Neural cell (in vitro differentiated cells): ENCODE results near the gene HM13. TPM values are rescaled to one million over a fixed set of nuclear protein-coding genes. Genes with fewer than 3 reads are reported as not detected.
A peak's percentile ranks its signal among the peaks of the same experiment; 100 is the strongest.
"Not testable (repeated sequence)": the region's sequence is repeated elsewhere in the genome, so short reads cannot be mapped to it uniquely, and the experiment has no call there.

Source experiments
- H2AFZ ChIP-seq: fragments of 200-600, 300-800 bp; sonication (generic), shearing (Covaris generic); 2 replicates; pipeline ENCODE4 v1.6.0; 2014; ENCODE audit warnings: low read depth, mild to moderate bottlenecking, antibody characterized with exemption, low read length, moderate library complexity
- H3F3A ChIP-seq: fragments of 200-600 bp; shearing (Covaris generic); 2 replicates; pipeline ENCODE4 v1.6.1; 2016; ENCODE audit warnings: mild to moderate bottlenecking, moderate library complexity, mixed read lengths, antibody characterized with exemption, low read length; ENCODE audit not compliant: insufficient read depth, poor library complexity, severe bottlenecking
- H3K27ac ChIP-seq: fragments of 200-600, 300-800 bp; sonication (generic), shearing (Covaris generic); 2 replicates; pipeline ENCODE4 v1.5.1; 2014; ENCODE audit warnings: mild to moderate bottlenecking, low read length, moderate library complexity
- H3K27me3 ChIP-seq: fragments of 300-800, 200-600 bp; sonication (generic), shearing (Covaris generic); 2 replicates; pipeline ENCODE4 v1.6.0; 2014; ENCODE audit warnings: mild to moderate bottlenecking, low read depth, low read length, moderate library complexity; ENCODE audit not compliant: insufficient read depth
- H3K36me3 ChIP-seq: fragments of 300-800, 200-600 bp; sonication (generic), shearing (Covaris generic); 2 replicates; pipeline ENCODE4 v1.5.1; 2014; ENCODE audit warnings: mild to moderate bottlenecking, antibody characterized with exemption, low read length, moderate library complexity; ENCODE audit not compliant: insufficient read depth
- H3K4me2 ChIP-seq: fragments of 300-800, 200-600 bp; sonication (generic), shearing (Covaris generic); 2 replicates; pipeline ENCODE4 v1.6.0; 2014; ENCODE audit warnings: mild to moderate bottlenecking, low read length
- H3K4me3 ChIP-seq: fragments of 300-800, 200-600 bp; sonication (generic), shearing (Covaris generic); 2 replicates; pipeline ENCODE4 v1.5.1; 2014; ENCODE audit warnings: mild to moderate bottlenecking, low read length, moderate library complexity
- H3K79me2 ChIP-seq: fragments of 200-600 bp; shearing (Covaris generic); replicated peaks from 2 replicates; pipeline ENCODE4 v1.6.0; 2014; ENCODE audit warnings: mild to moderate bottlenecking, low read length, moderate library complexity; ENCODE audit not compliant: insufficient read depth
- H3K9ac ChIP-seq: fragments of 300-800, 200-600 bp; sonication (generic), shearing (Covaris generic); 2 replicates; pipeline ENCODE4 v1.6.1; 2016; ENCODE audit warnings: mild to moderate bottlenecking, low read length, mixed read lengths
- H3K9me2 ChIP-seq: fragments of 200-600 bp; shearing (Covaris generic); 2 replicates; pipeline ENCODE4 v1.6.1; 2016; ENCODE audit warnings: mild to moderate bottlenecking, low read length, mixed read lengths; ENCODE audit not compliant: insufficient read depth
- H3K9me3 ChIP-seq: fragments of 200-600, 300-800 bp; sonication (generic), shearing (Covaris generic); 2 replicates; pipeline ENCODE4 v1.6.1; 2016; ENCODE audit warnings: mild to moderate bottlenecking, mixed run types, low read length, moderate library complexity, mixed read lengths
- H4K20me1 ChIP-seq: fragments of 200-600 bp; shearing (Covaris generic); 2 replicates; pipeline ENCODE4 v1.6.1; 2016; ENCODE audit warnings: mild to moderate bottlenecking, mixed run types; ENCODE audit not compliant: insufficient read depth
- EP300 ChIP-seq: fragments of 450-650 bp; conservative IDR thresholded peaks from 2 replicates; pipeline ENCODE4 v1.6.1; 2014; ENCODE audit warnings: antibody characterized with exemption, mild to moderate bottlenecking, moderate library complexity; ENCODE audit not compliant: poor library complexity, severe bottlenecking
- EZH2 ChIP-seq: fragments of 200-600, 300-800 bp; shearing (Covaris generic), sonication (generic); IDR thresholded peaks from 2 replicates; pipeline ENCODE4 v1.6.1; 2014; ENCODE audit warnings: antibody characterized with exemption, low read length, borderline replicate concordance, mild to moderate bottlenecking; ENCODE audit not compliant: insufficient read depth, poor library complexity, severe bottlenecking
- MXI1 ChIP-seq: fragments of 450-650 bp; conservative IDR thresholded peaks from 2 replicates; pipeline ENCODE4 v1.6.1; 2014; ENCODE audit warnings: antibody characterized with exemption, mild to moderate bottlenecking; ENCODE audit not compliant: poor library complexity, severe bottlenecking
- POLR2AphosphoS5 ChIP-seq: IDR thresholded peaks from 2 replicates; pipeline ENCODE4 v1.6.1; 2012
- RAD21 ChIP-seq: fragments of 450-650 bp; conservative IDR thresholded peaks from 2 replicates; pipeline ENCODE4 v1.6.1; 2014; ENCODE audit warnings: antibody characterized with exemption, mild to moderate bottlenecking, moderate library complexity
- SMC3 ChIP-seq: fragments of 450-650 bp; conservative IDR thresholded peaks from 2 replicates; pipeline ENCODE4 v1.6.1; 2014; ENCODE audit warnings: antibody characterized with exemption, mild to moderate bottlenecking, moderate library complexity; ENCODE audit not compliant: poor library complexity
- TAF1 ChIP-seq: IDR thresholded peaks from 2 replicates; pipeline ENCODE4 v1.6.1; 2012; ENCODE audit warnings: low read depth
- polyA plus RNA-seq: library from polyadenylated mRNA; depleted of rRNA; stranded (reverse); fragments of >200 nt; gene quantifications from 2 replicates; pipeline ENCODE4 v1.2.3, GENCODE V29; 2014
- TF ChIP-seq, protein P1 (sequence below): IDR thresholded peaks from 2 replicates; pipeline ENCODE4 v1.6.1; 2012; ENCODE audit warnings: borderline replicate concordance
- TF ChIP-seq, protein P2 (sequence below): fragments of 450-650 bp; IDR thresholded peaks from 2 replicates; pipeline ENCODE4 v1.5.1; 2014; ENCODE audit warnings: antibody characterized with exemption, mild to moderate bottlenecking, moderate library complexity; ENCODE audit not compliant: poor library complexity, severe bottlenecking

Gene HM13
- polyA plus RNA-seq, 1 donor from 2014 or later = 95.4 TPM

DNA sequence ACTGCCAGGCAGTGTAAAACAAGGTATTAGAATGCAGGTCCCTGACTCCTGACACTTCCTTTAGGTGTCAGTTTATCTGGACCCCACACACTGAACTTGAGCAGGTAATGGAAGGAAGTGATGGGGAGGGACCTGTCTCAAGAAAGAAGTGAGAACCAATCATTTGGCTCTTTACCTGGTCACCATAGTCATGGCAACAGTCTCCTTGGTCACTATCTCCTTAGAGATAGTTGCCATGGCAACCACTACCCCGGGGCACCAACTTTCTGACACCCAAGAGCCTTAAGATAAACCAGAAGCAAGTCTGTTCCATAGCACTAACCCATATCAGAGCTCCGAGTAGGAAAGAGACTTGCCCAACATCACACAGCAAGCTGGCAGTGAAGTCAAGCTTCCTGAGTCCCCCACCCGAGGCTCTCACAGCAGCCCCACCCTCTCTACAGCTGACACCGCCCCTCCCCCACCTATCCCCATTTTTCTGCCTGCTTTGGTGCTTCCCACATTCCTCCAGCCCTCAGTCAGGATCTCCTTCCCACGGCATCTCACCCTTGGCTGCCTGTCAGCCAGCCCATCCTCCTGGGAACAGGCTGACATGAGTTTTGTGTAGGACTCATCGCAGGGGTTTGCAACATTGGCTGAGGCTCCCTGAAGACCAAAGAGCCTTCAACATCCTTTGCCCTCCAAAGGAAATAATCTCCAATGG lies 16.3 kb upstream of the HM13 start:
- Histone ChIP-seq H3K9me2 (no peaks in the 10 kb centered on the region), H3K9me3 (no peaks in the 10 kb centered on the region), H3K4me2 (no peak overlapping the region), H3K79me2 (no peaks in the 10 kb centered on the region), H3F3A (no peaks in the 10 kb centered on the region), H3K4me3 (peak overlapping the region; percentile 8), H3K27me3 (no peaks in the 10 kb centered on the region), H3K27ac (no peak overlapping the region), H2AFZ (no peak overlapping the region), H3K36me3 (no peaks in the 10 kb centered on the region), H4K20me1 (no peaks in the 10 kb centered on the region), H3K9ac (no peak overlapping the region)
- TF ChIP-seq EP300 (peak; percentile 12), MXI1 (peak; percentile 78), TAF1 (no peak)

DNA sequence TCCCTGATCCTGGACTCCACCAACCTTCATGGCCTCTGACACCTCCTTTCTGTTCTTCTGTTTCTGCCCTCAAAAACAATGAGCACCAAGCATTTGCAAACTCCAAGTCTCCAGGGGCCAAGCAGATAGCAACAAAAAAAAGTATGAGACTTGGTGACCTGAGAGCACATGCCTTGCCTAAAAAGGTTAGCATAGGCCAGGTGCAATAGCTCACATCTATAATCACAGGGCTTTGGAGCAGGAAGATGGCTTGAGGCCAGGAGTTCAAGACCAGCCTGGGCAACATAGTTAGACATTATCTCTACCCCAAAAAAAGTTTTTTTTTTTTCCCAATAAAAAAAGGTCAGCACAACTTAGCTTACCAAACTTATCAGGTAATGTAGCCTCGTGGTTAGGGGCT lies 13.7 kb upstream of the HM13 start:
- H2AFZ ChIP-seq = no peak overlapping the region
- H3K9ac ChIP-seq = no peak overlapping the region
- no peaks in the 10 kb centered on the region for H3K27me3 ChIP-seq
- no peak overlapping the region for H3K4me3 ChIP-seq
- no peaks in the 10 kb centered on the region for H3K9me3 ChIP-seq
- no peaks in the 10 kb centered on the region for H3K36me3 ChIP-seq
- H3K27ac ChIP-seq = no peak overlapping the region
- TF ChIP-seq, protein P1, sequence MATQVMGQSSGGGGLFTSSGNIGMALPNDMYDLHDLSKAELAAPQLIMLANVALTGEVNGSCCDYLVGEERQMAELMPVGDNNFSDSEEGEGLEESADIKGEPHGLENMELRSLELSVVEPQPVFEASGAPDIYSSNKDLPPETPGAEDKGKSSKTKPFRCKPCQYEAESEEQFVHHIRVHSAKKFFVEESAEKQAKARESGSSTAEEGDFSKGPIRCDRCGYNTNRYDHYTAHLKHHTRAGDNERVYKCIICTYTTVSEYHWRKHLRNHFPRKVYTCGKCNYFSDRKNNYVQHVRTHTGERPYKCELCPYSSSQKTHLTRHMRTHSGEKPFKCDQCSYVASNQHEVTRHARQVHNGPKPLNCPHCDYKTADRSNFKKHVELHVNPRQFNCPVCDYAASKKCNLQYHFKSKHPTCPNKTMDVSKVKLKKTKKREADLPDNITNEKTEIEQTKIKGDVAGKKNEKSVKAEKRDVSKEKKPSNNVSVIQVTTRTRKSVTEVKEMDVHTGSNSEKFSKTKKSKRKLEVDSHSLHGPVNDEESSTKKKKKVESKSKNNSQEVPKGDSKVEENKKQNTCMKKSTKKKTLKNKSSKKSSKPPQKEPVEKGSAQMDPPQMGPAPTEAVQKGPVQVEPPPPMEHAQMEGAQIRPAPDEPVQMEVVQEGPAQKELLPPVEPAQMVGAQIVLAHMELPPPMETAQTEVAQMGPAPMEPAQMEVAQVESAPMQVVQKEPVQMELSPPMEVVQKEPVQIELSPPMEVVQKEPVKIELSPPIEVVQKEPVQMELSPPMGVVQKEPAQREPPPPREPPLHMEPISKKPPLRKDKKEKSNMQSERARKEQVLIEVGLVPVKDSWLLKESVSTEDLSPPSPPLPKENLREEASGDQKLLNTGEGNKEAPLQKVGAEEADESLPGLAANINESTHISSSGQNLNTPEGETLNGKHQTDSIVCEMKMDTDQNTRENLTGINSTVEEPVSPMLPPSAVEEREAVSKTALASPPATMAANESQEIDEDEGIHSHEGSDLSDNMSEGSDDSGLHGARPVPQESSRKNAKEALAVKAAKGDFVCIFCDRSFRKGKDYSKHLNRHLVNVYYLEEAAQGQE = no peak
- TF ChIP-seq MXI1 = no peak
- no peak for TF ChIP-seq EZH2
- no peak for TF ChIP-seq EP300
- no peak for TF ChIP-seq TAF1
- no peak for TF ChIP-seq POLR2AphosphoS5
- no peak for TF ChIP-seq RAD21
- no peaks in the 10 kb centered on the region for H3K9me2 ChIP-seq
- H4K20me1 ChIP-seq = no peaks in the 10 kb centered on the region
- no peaks in the 10 kb centered on the region for H3K79me2 ChIP-seq
- no peaks in the 10 kb centered on the region for H3F3A ChIP-seq
- no peak overlapping the region for H3K4me2 ChIP-seq

DNA sequence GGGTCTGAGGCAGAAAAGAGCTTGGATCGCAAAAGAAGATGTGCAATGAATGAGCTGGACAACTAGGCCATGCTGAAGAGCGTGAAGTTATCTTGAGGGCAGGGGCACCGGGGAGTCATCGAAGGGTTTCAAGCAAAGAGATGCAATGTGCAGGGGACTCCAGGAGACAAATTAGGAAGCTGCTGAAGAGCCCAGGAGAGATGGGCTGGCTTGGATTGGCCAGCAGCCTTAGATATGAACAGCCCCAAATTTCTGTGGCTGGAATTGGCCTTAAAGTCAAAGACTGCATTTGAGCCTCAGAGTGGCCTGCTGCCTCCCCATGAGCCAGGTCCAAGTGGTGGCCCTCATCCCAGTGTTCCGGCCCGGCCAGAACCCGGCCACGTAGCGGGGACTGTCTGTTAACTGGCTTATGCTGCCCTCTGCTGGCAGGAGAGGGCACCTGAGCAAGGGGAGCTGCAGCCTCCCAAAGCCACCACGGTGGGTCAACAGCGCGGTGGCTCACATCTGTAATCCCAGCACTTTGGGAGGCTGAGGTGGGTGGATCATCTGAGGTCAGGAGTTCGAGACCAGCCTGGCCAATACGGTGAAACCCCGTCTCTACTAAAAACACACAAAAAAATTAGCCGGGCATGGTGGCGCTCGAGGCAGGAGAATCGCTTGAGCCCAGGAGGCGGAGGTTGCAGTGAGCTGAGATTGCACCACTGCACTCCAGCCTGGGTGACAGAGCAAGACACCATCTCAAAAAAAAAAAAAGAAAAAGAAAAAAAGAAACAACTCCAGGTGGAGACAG lies 11.2 kb upstream of the HM13 start:
- not testable (repeated sequence) for H3K4me3 ChIP-seq, H3K27ac ChIP-seq, H3K4me2 ChIP-seq, H2AFZ ChIP-seq, H3K9me3 ChIP-seq, H3K9me2 ChIP-seq, H3K79me2 ChIP-seq, H3K36me3 ChIP-seq, H3K9ac ChIP-seq, H3F3A ChIP-seq, H4K20me1 ChIP-seq, H3K27me3 ChIP-seq
- TF ChIP-seq RAD21 (peak; percentile 72), SMC3 (peak; percentile 72)
- TF ChIP-seq, protein P2, sequence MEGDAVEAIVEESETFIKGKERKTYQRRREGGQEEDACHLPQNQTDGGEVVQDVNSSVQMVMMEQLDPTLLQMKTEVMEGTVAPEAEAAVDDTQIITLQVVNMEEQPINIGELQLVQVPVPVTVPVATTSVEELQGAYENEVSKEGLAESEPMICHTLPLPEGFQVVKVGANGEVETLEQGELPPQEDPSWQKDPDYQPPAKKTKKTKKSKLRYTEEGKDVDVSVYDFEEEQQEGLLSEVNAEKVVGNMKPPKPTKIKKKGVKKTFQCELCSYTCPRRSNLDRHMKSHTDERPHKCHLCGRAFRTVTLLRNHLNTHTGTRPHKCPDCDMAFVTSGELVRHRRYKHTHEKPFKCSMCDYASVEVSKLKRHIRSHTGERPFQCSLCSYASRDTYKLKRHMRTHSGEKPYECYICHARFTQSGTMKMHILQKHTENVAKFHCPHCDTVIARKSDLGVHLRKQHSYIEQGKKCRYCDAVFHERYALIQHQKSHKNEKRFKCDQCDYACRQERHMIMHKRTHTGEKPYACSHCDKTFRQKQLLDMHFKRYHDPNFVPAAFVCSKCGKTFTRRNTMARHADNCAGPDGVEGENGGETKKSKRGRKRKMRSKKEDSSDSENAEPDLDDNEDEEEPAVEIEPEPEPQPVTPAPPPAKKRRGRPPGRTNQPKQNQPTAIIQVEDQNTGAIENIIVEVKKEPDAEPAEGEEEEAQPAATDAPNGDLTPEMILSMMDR = peak; percentile 79
